Endothelial cell (in vitro differentiated cells): ENCODE data around the gene VHLL. TPM values are rescaled to one million over a fixed set of nuclear protein-coding genes. Genes with fewer than 3 reads are reported as not detected.
"Not testable (repeated sequence)": the region's sequence is repeated elsewhere in the genome, so short reads cannot be mapped to it uniquely, and the experiment has no call there.

ENCODE experiments used
- DNase-seq: peaks from one replicate; pipeline ENCODE4 v3.0.0; 2021; ENCODE audit warnings: low spot score
- H3K27ac Mint-ChIP-seq: one replicate; pipeline ENCODE4 v1.8.0; 2021; ENCODE audit warnings: mixed read lengths, inconsistent platforms; ENCODE audit not compliant: unreplicated experiment
- H3K27me3 Mint-ChIP-seq: one replicate; pipeline ENCODE4 v1.8.0; 2021; ENCODE audit warnings: mild to moderate bottlenecking, moderate library complexity, mixed read lengths, inconsistent platforms; ENCODE audit not compliant: unreplicated experiment
- H3K36me3 Mint-ChIP-seq: one replicate; pipeline ENCODE4 v1.8.0; 2021; ENCODE audit warnings: mild to moderate bottlenecking, low read depth, mixed read lengths, inconsistent platforms; ENCODE audit not compliant: unreplicated experiment
- H3K4me1 Mint-ChIP-seq: one replicate; pipeline ENCODE4 v1.8.0; 2021; ENCODE audit warnings: mild to moderate bottlenecking, mixed read lengths, inconsistent platforms; ENCODE audit not compliant: unreplicated experiment
- H3K4me3 Mint-ChIP-seq: one replicate; pipeline ENCODE4 v1.8.0; 2021; ENCODE audit warnings: mild to moderate bottlenecking, mixed read lengths, inconsistent platforms; ENCODE audit not compliant: unreplicated experiment
- H3K9me3 Mint-ChIP-seq: one replicate; pipeline ENCODE4 v1.8.0; 2021; ENCODE audit warnings: mixed read lengths, inconsistent platforms; ENCODE audit not compliant: unreplicated experiment
- CTCF ChIP-seq: fragments of 200-600 bp; sonication (generic); IDR thresholded peaks from one replicate; pipeline ENCODE4 v1.5.0; 2021; ENCODE audit warnings: antibody characterized with exemption; ENCODE audit not compliant: unreplicated experiment
- long read RNA-seq: library from polyadenylated mRNA; unstranded; transcript quantifications from one replicate; pipeline ENCODE4 v2.0.0, GENCODE V29; 2020; ENCODE audit not compliant: unreplicated experiment
- total RNA-seq: library from RNA; stranded (reverse); fragmentation: NEBNext Ultra II Directional; extraction: Animal tissue kit (Norgen Biotek cat#: 25700); gene quantifications from one replicate; pipeline ENCODE4 v1.2.1, GENCODE V29; 2021; ENCODE audit not compliant: unreplicated experiment

The VHLL gene
- not detected for total RNA-seq
- long read RNA-seq: 0 reads

- Mint-ChIP-seq H3K4me3 (no peak within 1 kb of the TSS), H3K4me1 (peaks cover 13% of the 10 kb centered on the region), H3K36me3 (peaks cover 3% of the 10 kb centered on the region), H3K9me3 (no peaks in the 10 kb centered on the region), H3K27me3 (peaks cover 4% of the 10 kb centered on the region), H3K27ac (no peak within 1 kb of the TSS)
- TF ChIP-seq CTCF: no peak
- no peak for DNase-seq
Measured at GRCh38 chr1:156298852-156299357, at the start of gene VHLL. Gene VHLL, minus strand, starts transcription at chr1:156299307. Its CDS starts 118 bp downstream, at chr1:156299189.

- no peak for TF ChIP-seq CTCF
- Mint-ChIP-seq H3K9me3 (no peaks in the 10 kb centered on the region), H3K27ac (no peak overlapping the region), H3K4me3 (no peak overlapping the region), H3K4me1 (no peaks in the 10 kb centered on the region), H3K36me3 (no peaks in the 10 kb centered on the region), H3K27me3 (peaks cover 2% of the 10 kb centered on the region)
- DNase-seq: no peak
Measured at GRCh38 chr1:156347331-156347730, 48.2 kb upstream of the VHLL start.

- Mint-ChIP-seq H3K27me3 (peaks cover 2% of the 10 kb centered on the region), H3K4me3 (no peak overlapping the region), H3K36me3 (no peaks in the 10 kb centered on the region), H3K27ac (no peak overlapping the region), H3K9me3 (no peaks in the 10 kb centered on the region), H3K4me1 (no peaks in the 10 kb centered on the region)
- no peak for TF ChIP-seq CTCF
- DNase-seq: no peak
Measured at GRCh38 chr1:156346636-156347035, 47.5 kb upstream of the VHLL start.

GRCh38 chr1:156346035-156346434 lies 46.9 kb upstream of the VHLL start:
- not testable (repeated sequence) for H3K4me1 Mint-ChIP-seq

GRCh38 chr1:156344409-156344808 lies 45.3 kb upstream of the VHLL start:
- no peak for DNase-seq
- Mint-ChIP-seq H3K27ac (no peak overlapping the region), H3K4me1 (no peaks in the 10 kb centered on the region), H3K27me3 (peaks cover 2% of the 10 kb centered on the region), H3K9me3 (no peaks in the 10 kb centered on the region), H3K36me3 (no peaks in the 10 kb centered on the region), H3K4me3 (no peak overlapping the region)
- no peak for TF ChIP-seq CTCF

More at GRCh38 chr1:156346035-156346434, 46.9 kb upstream of the VHLL start:
- H3K4me3 Mint-ChIP-seq, H3K9me3 Mint-ChIP-seq, H3K36me3 Mint-ChIP-seq, H3K27me3 Mint-ChIP-seq, DNase-seq, H3K27ac Mint-ChIP-seq: not testable (repeated sequence)
